Kidney (tissue), 14 donors: ENCODE measurements around the gene CTNND2. TPM values are rescaled to one million over a fixed set of nuclear protein-coding genes. Genes with fewer than 3 reads are reported as not detected.

Experiments
- DNase-seq, 5 donors: peaks; one replicate each; pipeline ENCODE4 v3.0.0-alpha.2; 2013 to 2020
- FAIRE-seq: peaks from 2 replicates; lab custom pipeline; 2012; peaks lifted over from hg19 to GRCh38; lab: Jason Lieb, UNC
- H3K27ac ChIP-seq, 2 donors: one replicate each; pipeline ENCODE4 v1.7.0; 2013; ENCODE audit warnings: low read depth in 2 of 2, low read length in 2 of 2, inconsistent platforms in 1 of 2
- H3K27me3 ChIP-seq: one replicate; pipeline ENCODE4 v1.7.1; 2013; ENCODE audit warnings: low read length, inconsistent platforms; ENCODE audit not compliant: control insufficient read depth, insufficient read depth
- H3K36me3 ChIP-seq, 3 donors: one replicate each; pipeline versions ENCODE4 v1.7.0 to v1.7.1; 2013; ENCODE audit warnings: low read length in 3 of 3, control low read depth in 1 of 3, inconsistent platforms in 1 of 3; ENCODE audit not compliant: insufficient read depth in 3 of 3, control insufficient read depth in 2 of 3
- H3K4me1 ChIP-seq, 3 donors: one replicate each; pipeline versions ENCODE4 v1.7.0 to v1.7.1; 2013; ENCODE audit warnings: low read length in 3 of 3, inconsistent platforms in 1 of 3, low read depth in 1 of 3; ENCODE audit not compliant: control insufficient read depth in 2 of 3, insufficient read depth in 2 of 3
- H3K4me3 ChIP-seq, 3 donors: one replicate each; pipeline versions ENCODE4 v1.7.0 to v1.8.1; 2013; ENCODE audit warnings: low read length in 3 of 3, control low read depth in 1 of 3, inconsistent platforms in 1 of 3
- H3K9ac ChIP-seq, 3 donors: one replicate each; pipeline versions ENCODE4 v1.7.0 to v1.7.1; 2013; ENCODE audit warnings: low read length in 3 of 3, control low read depth in 1 of 3, inconsistent platforms in 1 of 3
- H3K9me3 ChIP-seq, 3 donors: one replicate each; pipeline versions ENCODE4 v1.7.0 to v1.7.1; 2013; ENCODE audit warnings: low read length in 3 of 3, control low read depth in 1 of 3, inconsistent platforms in 1 of 3; ENCODE audit not compliant: control insufficient read depth in 2 of 3, insufficient read depth in 1 of 3
- CTCF ChIP-seq: IDR thresholded peaks from 3 replicates; pipeline ENCODE4 v1.5.1; 2012; ENCODE audit warnings: mild to moderate bottlenecking, moderate library complexity, borderline replicate concordance; ENCODE audit not compliant: insufficient read depth; ENCODE audit errors: extremely low read depth
- intact Hi-C: fragments of 100-400 bp; cut with DNase I; formaldehyde crosslinking; loops from one replicate; pipeline ENCODE4 v1.11.1; 2022
- polyA plus RNA-seq: library from polyadenylated mRNA; stranded (reverse); fragments of 350-450 nt; fragmentation: Illumina TruSeq; extraction: RNeasy Lipid Tissue Mini Kit (QIAGEN cat#74804); gene quantifications from one replicate; pipeline ENCODE4 v1.2.3, GENCODE V29; 2014; ENCODE audit warnings: low read depth, low replicate concordance; ENCODE audit not compliant: insufficient read depth
- total RNA-seq: library from RNA; stranded (reverse); fragmentation: NEBNext Ultra II Directional; extraction: Animal tissue kit (Norgen Biotek cat#: 25700); gene quantifications from one replicate; pipeline ENCODE4 v1.2.1, GENCODE V29; 2021
- donor health status: control.
- donor health status: control.
- donor health status: control.
- donor health status: control.
- donor health status: control.
- donor health status: DM: yes; HTN: yes; CAD: no.
- donor health status: Normal renal cell carcinoma (clear cell type).

CTNND2 gene
- total and polyA plus RNA-seq, 2 donors from 2014 or later = 0.15 to 0.79 TPM

- H3K4me1 ChIP-seq = no peaks in the 10 kb centered on the region
- no peaks in the 10 kb centered on the region for H3K27me3 ChIP-seq
- no peak overlapping the region for H3K4me3 ChIP-seq
- H3K9me3 ChIP-seq = no peaks in the 10 kb centered on the region
- intact Hi-C loops = no loop called here
- H3K36me3 ChIP-seq = no peaks in the 10 kb centered on the region
- no peak for TF ChIP-seq CTCF
- DNase-seq (peak in 1 of 5 donors; percentile 8), FAIRE-seq (no peak)
- no peak overlapping the region for H3K27ac ChIP-seq
- no peak overlapping the region for H3K9ac ChIP-seq
Observed at GRCh38 chr5:11509793-11510192, 394.5 kb downstream of the CTNND2 start.

GRCh38 chr5:11507156-11507910 lies 396.9 kb downstream of the CTNND2 start:
- Histone ChIP-seq H3K9me3 (no peaks in the 10 kb centered on the region), H3K36me3 (no peaks in the 10 kb centered on the region), H3K9ac (no peak overlapping the region), H3K27me3 (no peaks in the 10 kb centered on the region), H3K4me1 (no peaks in the 10 kb centered on the region), H3K4me3 (no peak overlapping the region), H3K27ac (no peak overlapping the region)
- DNase-seq = no peak
- intact Hi-C loops = no loop called here
- TF ChIP-seq CTCF = no peak
- FAIRE-seq = no peak

- intact Hi-C loops = no loop called here
- DNase-seq (no peak), FAIRE-seq (no peak)
Observed at GRCh38 chr5:11504886-11505193, 399.4 kb downstream of the CTNND2 start.

More at GRCh38 chr5:11504886-11505193, 399.4 kb downstream of the CTNND2 start:
- Histone ChIP-seq H3K9me3 (no peaks in the 10 kb centered on the region), H3K4me3 (no peak overlapping the region), H3K27me3 (no peaks in the 10 kb centered on the region), H3K9ac (no peak overlapping the region), H3K27ac (no peak overlapping the region), H3K4me1 (no peaks in the 10 kb centered on the region), H3K36me3 (no peaks in the 10 kb centered on the region)
- no peak for TF ChIP-seq CTCF
